H9 (cell line): ENCODE results near the gene GLUL. TPM values are rescaled to one million over a fixed set of nuclear protein-coding genes. Genes with fewer than 3 reads are reported as not detected.
A peak's percentile ranks its signal among the peaks of the same experiment; 100 is the strongest.

Experiments used
- DNase-seq: peaks from one replicate; pipeline ENCODE4 v3.0.0-alpha.2; 2017
- H2AFZ ChIP-seq: one replicate; pipeline ENCODE4 v1.6.1; 2013; ENCODE audit warnings: mild to moderate bottlenecking, low read length, control low read depth, moderate library complexity
- H2AK5ac ChIP-seq: 2 replicates; pipeline ENCODE4 v1.6.1; 2013; ENCODE audit warnings: low read length, control low read depth, mixed read lengths; ENCODE audit not compliant: insufficient read length
- H2BK120ac ChIP-seq: one replicate; pipeline ENCODE4 v1.6.1; 2013; ENCODE audit warnings: low read depth, mild to moderate bottlenecking, low read length, control low read depth, inconsistent platforms; ENCODE audit not compliant: poor library complexity, severe bottlenecking
- H2BK12ac ChIP-seq: 2 replicates; pipeline ENCODE4 v1.6.1; 2013; ENCODE audit warnings: low read length, control low read depth, mixed read lengths, low read depth; ENCODE audit not compliant: insufficient read length
- H2BK15ac ChIP-seq: 2 replicates; pipeline ENCODE4 v1.6.1; 2013; ENCODE audit warnings: low read depth, low read length, control low read depth
- H2BK20ac ChIP-seq: one replicate; pipeline ENCODE4 v1.6.1; 2013; ENCODE audit warnings: low read depth, mild to moderate bottlenecking, low read length, control low read depth, inconsistent platforms; ENCODE audit not compliant: poor library complexity, severe bottlenecking
- H2BK5ac ChIP-seq: 2 replicates; pipeline ENCODE4 v1.6.1; 2013; ENCODE audit warnings: low read length, control low read depth, mixed read lengths; ENCODE audit not compliant: insufficient read length
- H3K14ac ChIP-seq: 2 replicates; pipeline ENCODE4 v1.6.1; 2013; ENCODE audit warnings: low read length, control low read depth; ENCODE audit not compliant: insufficient read depth
- H3K18ac ChIP-seq: 2 replicates; pipeline ENCODE4 v1.6.1; 2013; ENCODE audit warnings: low read depth, mild to moderate bottlenecking, mixed read lengths, low read length, control low read depth; ENCODE audit not compliant: insufficient read length
- H3K23ac ChIP-seq: 2 replicates; pipeline ENCODE4 v1.6.1; 2013; ENCODE audit warnings: low read length, control low read depth, mixed read lengths, low read depth; ENCODE audit not compliant: insufficient read length
- H3K23me2 ChIP-seq: 2 replicates; pipeline ENCODE4 v1.6.1; 2013; ENCODE audit warnings: low read depth, mild to moderate bottlenecking, mixed read lengths, low read length, control low read depth; ENCODE audit not compliant: insufficient read length, poor library complexity, severe bottlenecking
- H3K27ac ChIP-seq: 2 replicates; pipeline ENCODE4 v1.5.1; 2013; ENCODE audit warnings: low read length, control low read depth, mixed read lengths, low read depth; ENCODE audit not compliant: insufficient read length
- H3K27me3 ChIP-seq: 2 replicates; pipeline ENCODE4 v1.6.1; 2013; ENCODE audit warnings: low read length, control low read depth, inconsistent platforms; ENCODE audit not compliant: insufficient read depth
- H3K4ac ChIP-seq: 2 replicates; pipeline ENCODE4 v1.6.1; 2013; ENCODE audit warnings: low read depth, mild to moderate bottlenecking, control low read depth, inconsistent platforms, low read length, moderate library complexity
- H3K4me1 ChIP-seq: 2 replicates; pipeline ENCODE4 v1.6.1; 2013; ENCODE audit warnings: low read length, control low read depth, inconsistent platforms; ENCODE audit not compliant: insufficient read depth
- H3K4me2 ChIP-seq: 2 replicates; pipeline ENCODE4 v1.6.1; 2013; ENCODE audit warnings: low read length, control low read depth, mixed read lengths; ENCODE audit not compliant: insufficient read length, insufficient read depth
- H3K56ac ChIP-seq: 2 replicates; pipeline ENCODE4 v1.6.1; 2013; ENCODE audit warnings: low read depth, mild to moderate bottlenecking, mixed read lengths, low read length, control low read depth; ENCODE audit not compliant: insufficient read length
- H3K79me1 ChIP-seq: 2 replicates; pipeline ENCODE4 v1.6.1; 2013; ENCODE audit warnings: low read depth, mild to moderate bottlenecking, moderate library complexity, low read length, control low read depth, inconsistent platforms; ENCODE audit not compliant: insufficient read depth, poor library complexity, severe bottlenecking
- H3K79me2 ChIP-seq: 2 replicates; pipeline ENCODE4 v1.6.1; 2013; ENCODE audit warnings: low read length, control low read depth, inconsistent platforms; ENCODE audit not compliant: insufficient read depth
- H3K9ac ChIP-seq: 2 replicates; pipeline ENCODE4 v1.6.1; 2013; ENCODE audit warnings: low read length, control low read depth, mixed read lengths; ENCODE audit not compliant: insufficient read length; ENCODE audit errors: extremely low read depth
- H3K9me3 ChIP-seq: one replicate; pipeline ENCODE4 v1.6.1; 2013; ENCODE audit warnings: low read depth, low read length, inconsistent platforms; ENCODE audit not compliant: control insufficient read depth
- H3T11ph ChIP-seq: one replicate; pipeline ENCODE4 v1.6.1; 2013; ENCODE audit warnings: mild to moderate bottlenecking, low read length, control low read depth, inconsistent platforms
- H4K20me1 ChIP-seq: one replicate; pipeline ENCODE4 v1.6.1; 2013; ENCODE audit not compliant: control insufficient read depth, insufficient read length, insufficient read depth
- H4K5ac ChIP-seq: 2 replicates; pipeline ENCODE4 v1.6.1; 2013; ENCODE audit warnings: low read depth, mild to moderate bottlenecking, mixed read lengths, low read length, control low read depth; ENCODE audit not compliant: insufficient read length
- H4K8ac ChIP-seq: replicated peaks from 2 replicates; pipeline ENCODE4 v1.6.1; 2013; ENCODE audit warnings: low read length, control low read depth, mixed read lengths, low read depth; ENCODE audit not compliant: insufficient read length
- H4K91ac ChIP-seq: 2 replicates; pipeline ENCODE4 v1.6.1; 2013; ENCODE audit warnings: low read depth, mild to moderate bottlenecking, moderate library complexity, mixed read lengths, low read length, control low read depth; ENCODE audit not compliant: insufficient read length
- H3K27ac Mint-ChIP-seq, 3 experiments: 2 replicates in 2 of 3; 3 replicates in 1 of 3; pipeline ENCODE4 v1.8.0; 2020 to 2021; ENCODE audit warnings: mixed read lengths in 3 of 3, mild to moderate bottlenecking in 1 of 3, moderate library complexity in 1 of 3
- H3K27me3 Mint-ChIP-seq: 2 replicates; pipeline ENCODE4 v1.8.0; 2021; ENCODE audit warnings: low read depth, mild to moderate bottlenecking, moderate library complexity, mixed read lengths
- H3K36me3 Mint-ChIP-seq, 3 experiments: 2 replicates in 2 of 3; 3 replicates in 1 of 3; pipeline ENCODE4 v1.8.0; 2020 to 2021; ENCODE audit warnings: low read depth in 3 of 3, mixed read lengths in 3 of 3; ENCODE audit not compliant: insufficient read depth in 1 of 3
- H3K4me1 Mint-ChIP-seq, 2 experiments: 2 replicates each; pipeline ENCODE4 v1.8.0; 2020; ENCODE audit warnings: mixed read lengths in 2 of 2
- H3K4me3 Mint-ChIP-seq, 2 experiments: 2 replicates in 1 of 2; 3 replicates in 1 of 2; pipeline ENCODE4 v1.8.0; 2020 to 2021; ENCODE audit warnings: mild to moderate bottlenecking in 2 of 2, mixed read lengths in 2 of 2, moderate library complexity in 1 of 2
- H3K9me3 Mint-ChIP-seq, 2 experiments: 2 replicates in 1 of 2; 3 replicates in 1 of 2; pipeline ENCODE4 v1.8.0; 2020; ENCODE audit warnings: mild to moderate bottlenecking in 2 of 2, mixed read lengths in 2 of 2, moderate library complexity in 1 of 2
- WGBS: extraction: QIAGEN DNeasy Blood & Tissue Kit; methylation state at CpG from one replicate; pipeline ENCODE4 v1.1.7; 2013; ENCODE audit warnings: missing lambda C conversion rate, low lambda C conversion rate, mixed read lengths; ENCODE audit not compliant: insufficient read length; ENCODE audit errors: extremely low coverage; 5-methylcytosine and 5-hydroxymethylcytosine counted together
- total RNA-seq: library from RNA; stranded (reverse); gene quantifications from 2 replicates; pipeline ENCODE4 v1.2.1, GENCODE V29; 2021
- TF ChIP-seq, protein P1 (sequence below): fragments of 200-600 bp; sonication (generic); conservative IDR thresholded peaks from 3 replicates; pipeline ENCODE4 v1.8.0; 2021; ENCODE audit warnings: antibody characterized with exemption, mild to moderate bottlenecking

The GLUL gene
- total RNA-seq, 1 experiment from 2014 or later = 332 TPM

DNA sequence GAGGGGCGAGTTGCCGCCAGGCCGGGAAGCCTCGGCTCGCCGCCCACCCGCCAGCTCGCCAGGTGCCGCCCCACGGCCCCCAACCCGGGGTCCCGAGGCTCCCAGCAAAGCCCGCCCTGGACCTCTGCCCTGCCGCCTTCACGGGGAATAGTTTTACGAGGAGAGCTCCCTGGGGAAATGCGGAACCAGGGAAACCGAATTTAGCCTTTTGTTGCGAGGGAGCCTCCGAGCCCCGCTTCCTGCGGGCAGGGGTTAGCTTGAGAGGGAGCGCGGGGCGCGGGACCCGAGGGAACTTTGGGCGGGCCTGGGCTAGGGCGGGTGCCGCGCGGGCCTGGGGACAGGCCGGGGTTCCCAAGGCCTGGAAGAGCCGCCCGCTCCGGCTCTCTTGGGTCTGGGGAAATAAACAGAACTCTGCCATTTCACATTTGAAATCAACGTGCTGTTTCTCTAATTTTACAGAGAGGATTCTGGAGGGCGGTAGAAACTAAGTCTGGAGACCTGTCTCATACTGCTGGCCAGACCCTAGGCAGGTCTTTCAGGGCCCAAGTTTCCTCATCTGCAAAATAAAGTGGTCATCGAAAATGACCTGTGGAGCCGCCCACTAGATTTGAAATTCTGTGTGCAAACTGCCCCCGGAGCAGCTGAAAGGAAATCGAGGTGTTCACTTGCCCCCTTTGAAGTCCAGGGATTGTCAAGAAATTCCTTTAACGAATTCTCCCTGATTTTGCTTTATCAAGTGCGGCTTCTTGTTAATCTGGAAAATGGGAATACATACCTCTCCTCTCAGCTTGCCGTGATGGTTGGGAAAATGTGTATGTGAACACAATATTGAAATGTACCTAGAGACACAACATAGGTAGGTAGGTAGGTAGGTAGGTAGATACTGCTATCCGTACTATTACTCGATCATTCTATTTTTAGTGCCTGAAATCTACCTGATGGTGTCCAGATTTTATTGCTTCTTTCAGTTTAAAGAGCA lies 749 bp upstream of the GLUL start:
- H2AK5ac ChIP-seq = no peak overlapping the region
- peaks cover 35 to 55% of the 10 kb centered on the region in 2 experiments for H3K4me1 Mint-ChIP-seq
- H3K36me3 Mint-ChIP-seq = peaks cover 35 to 38% (median 36%) of the 10 kb centered on the region in 3 experiments
- no peak overlapping the region for H3T11ph ChIP-seq
- H3K9me3 ChIP-seq = no peaks in the 10 kb centered on the region
- no peak overlapping the region for H3K4ac ChIP-seq
- H2AFZ ChIP-seq = no peak overlapping the region
- WGBS = no CpG with 5 or more reads among the region's 47 CpGs
- peaks cover 2% of the 10 kb centered on the region for H3K27me3 Mint-ChIP-seq
- H2BK5ac ChIP-seq = no peak overlapping the region
- peaks cover 31% of the 10 kb centered on the region; the same call in 1 of the 2 replicates for H3K79me2 ChIP-seq
- H3K4me2 ChIP-seq = peak overlapping the region; percentile 53
- peaks cover 5% of the 10 kb centered on the region for H3K4me1 ChIP-seq
- no peak overlapping the region for H2BK12ac ChIP-seq
- H3K56ac ChIP-seq = no peak overlapping the region
- no peak overlapping the region for H2BK20ac ChIP-seq
- peak overlapping the region; percentile 64 for H3K18ac ChIP-seq
- H3K23me2 ChIP-seq = peaks cover 12% of the 10 kb centered on the region
- H3K14ac ChIP-seq = peak overlapping the region; percentile 76; the same call in 1 of the 2 replicates
- H3K79me1 ChIP-seq = peaks cover 5% of the 10 kb centered on the region
- H3K9me3 Mint-ChIP-seq = peaks cover 9 to 11% of the 10 kb centered on the region in 2 experiments; a peak in 4 of 5 replicates
- H3K9ac ChIP-seq = peak overlapping the region; percentile 48
- no peak overlapping the region for H3K23ac ChIP-seq
- H2BK120ac ChIP-seq = peak overlapping the region; percentile 42
- no peak overlapping the region for H3K27ac ChIP-seq
- peak overlapping the region; percentile 77 to 89 (median 82); a peak in 5 of 7 replicates for H3K27ac Mint-ChIP-seq
- H4K5ac ChIP-seq = no peak overlapping the region
- TF ChIP-seq, protein P1, sequence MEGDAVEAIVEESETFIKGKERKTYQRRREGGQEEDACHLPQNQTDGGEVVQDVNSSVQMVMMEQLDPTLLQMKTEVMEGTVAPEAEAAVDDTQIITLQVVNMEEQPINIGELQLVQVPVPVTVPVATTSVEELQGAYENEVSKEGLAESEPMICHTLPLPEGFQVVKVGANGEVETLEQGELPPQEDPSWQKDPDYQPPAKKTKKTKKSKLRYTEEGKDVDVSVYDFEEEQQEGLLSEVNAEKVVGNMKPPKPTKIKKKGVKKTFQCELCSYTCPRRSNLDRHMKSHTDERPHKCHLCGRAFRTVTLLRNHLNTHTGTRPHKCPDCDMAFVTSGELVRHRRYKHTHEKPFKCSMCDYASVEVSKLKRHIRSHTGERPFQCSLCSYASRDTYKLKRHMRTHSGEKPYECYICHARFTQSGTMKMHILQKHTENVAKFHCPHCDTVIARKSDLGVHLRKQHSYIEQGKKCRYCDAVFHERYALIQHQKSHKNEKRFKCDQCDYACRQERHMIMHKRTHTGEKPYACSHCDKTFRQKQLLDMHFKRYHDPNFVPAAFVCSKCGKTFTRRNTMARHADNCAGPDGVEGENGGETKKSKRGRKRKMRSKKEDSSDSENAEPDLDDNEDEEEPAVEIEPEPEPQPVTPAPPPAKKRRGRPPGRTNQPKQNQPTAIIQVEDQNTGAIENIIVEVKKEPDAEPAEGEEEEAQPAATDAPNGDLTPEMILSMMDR = no peak
- no peak overlapping the region for H4K91ac ChIP-seq
- H4K20me1 ChIP-seq = no peaks in the 10 kb centered on the region
- H2BK15ac ChIP-seq = no peak overlapping the region
- H4K8ac ChIP-seq = no peak overlapping the region
- H3K4me3 Mint-ChIP-seq = peak overlapping the region; percentile 77 to 98
- no peak for DNase-seq
- no peaks in the 10 kb centered on the region for H3K27me3 ChIP-seq
